ENCODE measurements around the gene RNF214. TPM values are rescaled to one million over a fixed set of nuclear protein-coding genes. Genes with fewer than 3 reads are reported as not detected.

Gene RNF214
- total RNA-seq, 2 donors from 2014 or later, result 46.4 to 51.1 TPM

GRCh38 chr11:117284053-117284452 lies 51.6 kb downstream of the RNF214 start:
- no peak overlapping the region for H3K9ac ChIP-seq (ENCODE audit: extremely low read depth, low read length, poor library complexity, severe bottlenecking)
- peaks cover 72% of the 10 kb centered on the region for H3K36me3 Mint-ChIP-seq (ENCODE audit: low read depth)
- H3K27ac Mint-ChIP-seq, result no peak overlapping the region
- H3K27me3 ChIP-seq (ENCODE audit: control insufficient read depth, insufficient read depth, low read length, poor library complexity, severe bottlenecking), result no peaks in the 10 kb centered on the region
- H3K4me3 Mint-ChIP-seq, result no peak overlapping the region
- H3K36me3 ChIP-seq (ENCODE audit: control insufficient read depth, insufficient read depth, low read length), result peaks cover 78% of the 10 kb centered on the region
- WGBS, 2 experiments (ENCODE audit: insufficient coverage in 1 of 2, insufficient read length in 1 of 2), result 90 to 91% methylated on average over 1 to 2 of the region's 2 CpGs
- no peaks in the 10 kb centered on the region for H3K27me3 Mint-ChIP-seq (ENCODE audit: insufficient read depth)
- no peaks in the 10 kb centered on the region for H3K9me3 ChIP-seq (ENCODE audit: control insufficient read depth, low read length)
- peak; percentile 1 for DNase-seq
- peaks cover 12% of the 10 kb centered on the region for H3K4me1 Mint-ChIP-seq
- H3K27ac ChIP-seq (ENCODE audit: low read depth, low read length), result no peak overlapping the region
- no peak overlapping the region for H3K4me3 ChIP-seq (ENCODE audit: low read length)
- no peak for TF ChIP-seq CTCF (conservative IDR thresholded peaks at IDR 0.05)
- H3K9me3 Mint-ChIP-seq, result no peaks in the 10 kb centered on the region
- H3K4me1 ChIP-seq (ENCODE audit: control insufficient read depth, insufficient read depth, low read length), result no peaks in the 10 kb centered on the region

DNA sequence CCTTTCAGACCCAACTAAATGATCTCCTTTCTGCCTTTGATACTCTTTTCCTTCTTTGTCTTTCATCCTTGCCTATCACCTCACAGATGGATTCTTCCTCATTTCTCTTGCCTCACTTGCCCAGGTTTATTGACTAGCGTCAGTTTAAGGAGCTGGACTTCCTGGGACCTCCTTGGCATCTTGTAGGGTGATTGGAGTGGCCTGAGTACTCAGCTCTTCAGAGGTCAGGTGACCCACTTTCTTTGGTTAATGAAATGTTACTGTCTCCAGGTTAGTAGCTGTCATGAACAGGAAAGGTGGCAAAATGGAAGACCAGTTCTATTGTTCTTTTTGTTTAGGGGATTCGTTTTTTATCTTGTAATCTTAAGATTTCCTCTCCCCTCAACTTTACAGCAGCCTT lies 54.1 kb downstream of the RNF214 start:
- DNase-seq, result peak; percentile 8
- Mint-ChIP-seq H3K27ac (no peak overlapping the region), H3K4me1 (peaks cover 25% of the 10 kb centered on the region), H3K36me3 (ENCODE audit: low read depth) (peaks cover 73% of the 10 kb centered on the region), H3K27me3 (ENCODE audit: insufficient read depth) (no peaks in the 10 kb centered on the region), H3K9me3 (no peaks in the 10 kb centered on the region), H3K4me3 (no peak overlapping the region)
- no peak overlapping the region for H3K4me3 ChIP-seq (ENCODE audit: low read length)
- H3K27me3 ChIP-seq (ENCODE audit: control insufficient read depth, insufficient read depth, low read length, poor library complexity, severe bottlenecking), result no peaks in the 10 kb centered on the region
- H3K36me3 ChIP-seq (ENCODE audit: control insufficient read depth, insufficient read depth, low read length), result peaks cover 92% of the 10 kb centered on the region
- H3K27ac ChIP-seq (ENCODE audit: low read depth, low read length), result no peak overlapping the region
- whole genome bisulfite sequencing, 2 experiments (ENCODE audit: insufficient coverage in 1 of 2, insufficient read length in 1 of 2), result 100% methylated on average over 1 of the region's 2 CpGs; no CpG with 5 or more reads in 1 of the 2 experiments
- H3K9ac ChIP-seq (ENCODE audit: extremely low read depth, low read length, poor library complexity, severe bottlenecking), result no peak overlapping the region
- H3K9me3 ChIP-seq (ENCODE audit: control insufficient read depth, low read length), result no peaks in the 10 kb centered on the region
- no peak for TF ChIP-seq CTCF (conservative IDR thresholded peaks at IDR 0.05)
- H3K4me1 ChIP-seq (ENCODE audit: control insufficient read depth, insufficient read depth, low read length), result peaks cover 12% of the 10 kb centered on the region

- Mint-ChIP-seq H3K27ac (no peak overlapping the region), H3K36me3 (ENCODE audit: low read depth) (peaks cover 67% of the 10 kb centered on the region), H3K9me3 (no peaks in the 10 kb centered on the region), H3K4me1 (peaks cover 25% of the 10 kb centered on the region), H3K27me3 (ENCODE audit: insufficient read depth) (no peaks in the 10 kb centered on the region), H3K4me3 (no peak overlapping the region)
- no peak overlapping the region for H3K27ac ChIP-seq (ENCODE audit: low read depth, low read length)
- DNase-seq, result peak; percentile 8
- peaks cover 89% of the 10 kb centered on the region for H3K36me3 ChIP-seq (ENCODE audit: control insufficient read depth, insufficient read depth, low read length)
- H3K4me3 ChIP-seq (ENCODE audit: low read length), result no peak overlapping the region
- no peaks in the 10 kb centered on the region for H3K27me3 ChIP-seq (ENCODE audit: control insufficient read depth, insufficient read depth, low read length, poor library complexity, severe bottlenecking)
- WGBS, 2 experiments (ENCODE audit: insufficient coverage in 1 of 2, insufficient read length in 1 of 2), result 88 to 91% methylated on average over 1 of the region's 3 CpGs
- no peak for TF ChIP-seq CTCF (conservative IDR thresholded peaks at IDR 0.05)
- H3K9me3 ChIP-seq (ENCODE audit: control insufficient read depth, low read length), result no peaks in the 10 kb centered on the region
- no peak overlapping the region for H3K9ac ChIP-seq (ENCODE audit: extremely low read depth, low read length, poor library complexity, severe bottlenecking)
- H3K4me1 ChIP-seq (ENCODE audit: control insufficient read depth, insufficient read depth, low read length), result peaks cover 12% of the 10 kb centered on the region
Observed at GRCh38 chr11:117287668-117288067, 55.2 kb downstream of the RNF214 start.
